ENCODE measurements around the gene UNKL. TPM values are rescaled to one million over a fixed set of nuclear protein-coding genes. Genes with fewer than 3 reads are reported as not detected.
"Not testable (repeated sequence)": the region's sequence is repeated elsewhere in the genome, so short reads cannot be mapped to it uniquely, and the experiment has no call there.

Gene UNKL
- total RNA-seq, 1 donor from 2014 or later: 10.1 TPM

GRCh38 chr16:1337486-1337885 lies 77.0 kb downstream of the UNKL start:
- DNase-seq: no peak

GRCh38 chr16:1336619-1337018 lies 77.9 kb downstream of the UNKL start:
- no peak for DNase-seq

- DNase-seq: no peak
Observed at GRCh38 chr16:1335996-1336395, 78.5 kb downstream of the UNKL start.

GRCh38 chr16:1335211-1335971 lies 79.1 kb downstream of the UNKL start:
- no peak for DNase-seq

GRCh38 chr16:1334739-1335138 lies 79.8 kb downstream of the UNKL start:
- DNase-seq: no peak

GRCh38 chr16:1333854-1334700 lies 80.4 kb downstream of the UNKL start:
- DNase-seq: no peak

- DNase-seq: no peak
Observed at GRCh38 chr16:1333149-1333812, 81.2 kb downstream of the UNKL start, which contains the start of gene BAIAP3. TSS of gene BAIAP3 (plus strand) at chr16:1333645. CDS start at chr16:1338550, 4,905 bp downstream.

- DNase-seq: no peak
Observed at GRCh38 chr16:1332618-1333148, 81.8 kb downstream of the UNKL start.

- DNase-seq: peak; percentile 38
Observed at GRCh38 chr16:1331712-1332617, 82.5 kb downstream of the UNKL start.

GRCh38 chr16:1330931-1331711 lies 83.4 kb downstream of the UNKL start:
- no peak for DNase-seq

GRCh38 chr16:1330260-1330914 lies 84.1 kb downstream of the UNKL start:
- no peak for DNase-seq

- DNase-seq: not testable (repeated sequence)
Observed at GRCh38 chr16:1328961-1329360, 85.5 kb downstream of the UNKL start.

- DNase-seq: not testable (repeated sequence)
Observed at GRCh38 chr16:1328136-1328535, 86.4 kb downstream of the UNKL start.

- no peak for DNase-seq
Observed at GRCh38 chr16:1327619-1327947, 86.9 kb downstream of the UNKL start.

- no peak for DNase-seq
Observed at GRCh38 chr16:1326946-1327618, 87.4 kb downstream of the UNKL start.

GRCh38 chr16:1326391-1326790 lies 88.1 kb downstream of the UNKL start:
- DNase-seq: no peak

- no peak for DNase-seq
Observed at GRCh38 chr16:1325673-1326371, 88.7 kb downstream of the UNKL start.

- DNase-seq: no peak
Observed at GRCh38 chr16:1325261-1325660, 89.2 kb downstream of the UNKL start.

GRCh38 chr16:1324286-1324826 lies 90.1 kb downstream of the UNKL start:
- DNase-seq: no peak

Measured in occipital lobe (tissue), 2 donors.